DMS79 treated with DMSO at 0.1 percent for 48 hours (cell line): ENCODE data around the gene LYPD4.

Experiments
- DNase-seq: peaks from one replicate; lab custom pipeline; 2025; lab: John Stamatoyannopoulos, UW

The LYPD4 gene

DNA sequence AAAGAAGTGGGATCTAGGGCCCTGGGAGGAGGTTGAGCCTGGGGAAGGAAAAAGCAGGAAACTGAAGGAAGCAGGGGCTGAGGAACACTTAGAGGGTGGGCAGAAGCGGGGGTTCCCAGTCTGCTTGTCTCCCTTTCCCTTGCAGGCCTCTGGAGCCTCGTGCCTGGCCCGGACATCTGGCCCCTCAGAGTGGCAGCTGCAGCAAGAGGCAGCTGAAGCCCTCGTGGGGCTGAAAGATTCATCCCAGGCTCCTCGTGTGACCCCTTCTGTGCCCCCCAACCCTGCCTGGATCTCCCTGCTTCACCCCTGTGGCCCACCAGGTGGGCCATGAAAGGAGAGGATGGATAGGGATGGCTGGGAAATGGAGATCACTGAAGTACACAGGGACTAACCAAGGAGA lies 5.9 kb upstream of the LYPD4 start:
- no peak for DNase-seq

DNA sequence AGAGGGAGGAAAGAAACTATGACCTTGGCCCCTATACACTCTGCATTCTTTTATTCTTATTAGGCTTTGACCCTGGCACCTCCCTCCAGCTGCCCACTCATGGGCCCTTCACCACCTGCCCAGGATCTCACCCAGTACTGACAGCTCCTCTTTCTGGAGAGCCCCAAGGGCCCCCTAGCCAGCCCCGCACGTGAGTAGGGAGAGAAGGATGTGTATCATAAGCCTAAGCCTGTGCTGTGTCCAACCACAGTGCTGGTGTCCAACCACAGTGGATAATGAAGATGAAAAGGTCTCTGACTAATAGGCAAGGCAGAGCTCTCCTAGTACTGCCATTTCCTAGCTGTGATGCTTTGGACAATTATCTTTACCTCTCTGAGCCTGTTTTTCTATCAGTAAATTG lies 4.6 kb upstream of the LYPD4 start:
- DNase-seq = no peak

DNA sequence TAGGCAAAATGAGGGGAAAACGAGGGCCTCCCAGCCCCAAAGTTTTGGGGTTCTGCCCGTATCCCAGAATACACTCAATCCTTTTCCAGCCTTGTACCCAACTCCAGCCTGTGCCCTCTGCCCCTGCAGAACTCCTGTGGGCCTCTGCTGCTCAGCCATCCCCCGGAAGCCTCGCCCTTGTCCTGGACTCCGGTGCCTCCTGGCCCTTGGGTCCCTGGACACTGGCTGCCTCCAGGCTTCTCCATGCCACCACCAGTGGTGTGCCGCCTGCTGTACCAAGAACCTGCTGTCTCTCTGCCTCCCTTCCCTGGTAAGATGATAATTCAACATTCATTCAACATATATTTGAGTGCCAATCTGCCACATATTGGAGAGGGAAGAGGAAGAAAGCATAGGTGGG lies 4.2 kb upstream of the LYPD4 start:
- DNase-seq = no peak

DNA sequence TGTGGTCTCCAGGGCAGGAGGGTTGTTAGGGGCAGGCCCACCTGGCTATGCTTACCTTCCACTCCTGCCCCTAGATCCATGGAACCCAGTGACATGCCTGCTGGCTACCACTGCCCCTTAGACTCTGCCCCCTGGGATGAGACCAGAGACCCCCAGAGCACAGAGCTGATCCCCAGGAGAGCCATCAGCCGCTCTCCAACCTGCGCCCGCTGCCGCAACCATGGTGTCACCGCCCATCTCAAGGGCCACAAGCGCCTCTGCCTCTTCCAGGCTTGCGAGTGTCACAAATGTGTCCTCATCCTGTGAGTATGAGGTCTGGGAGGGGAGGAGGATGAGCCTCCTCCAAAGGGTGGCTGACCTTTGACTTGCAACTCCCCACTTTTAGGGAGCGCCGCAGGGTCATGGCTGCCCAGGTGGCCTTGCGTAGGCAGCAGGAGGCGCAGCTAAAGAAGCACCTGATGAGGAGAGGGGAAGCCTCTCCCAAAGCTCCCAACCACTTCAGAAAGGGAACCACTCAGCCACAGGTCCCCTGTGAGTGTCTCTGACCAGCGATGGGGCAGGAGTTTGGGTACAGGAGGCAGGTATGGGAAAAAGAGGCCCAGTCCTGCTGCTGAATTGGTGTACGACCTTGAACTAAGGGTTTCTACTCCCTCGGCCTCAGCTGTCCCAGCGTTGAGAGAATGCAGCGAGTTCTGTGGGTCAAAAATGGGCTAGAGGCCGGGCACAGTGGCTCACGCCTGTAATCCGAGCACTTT lies 3.0 kb upstream of the LYPD4 start:
- no peak for DNase-seq

DNA sequence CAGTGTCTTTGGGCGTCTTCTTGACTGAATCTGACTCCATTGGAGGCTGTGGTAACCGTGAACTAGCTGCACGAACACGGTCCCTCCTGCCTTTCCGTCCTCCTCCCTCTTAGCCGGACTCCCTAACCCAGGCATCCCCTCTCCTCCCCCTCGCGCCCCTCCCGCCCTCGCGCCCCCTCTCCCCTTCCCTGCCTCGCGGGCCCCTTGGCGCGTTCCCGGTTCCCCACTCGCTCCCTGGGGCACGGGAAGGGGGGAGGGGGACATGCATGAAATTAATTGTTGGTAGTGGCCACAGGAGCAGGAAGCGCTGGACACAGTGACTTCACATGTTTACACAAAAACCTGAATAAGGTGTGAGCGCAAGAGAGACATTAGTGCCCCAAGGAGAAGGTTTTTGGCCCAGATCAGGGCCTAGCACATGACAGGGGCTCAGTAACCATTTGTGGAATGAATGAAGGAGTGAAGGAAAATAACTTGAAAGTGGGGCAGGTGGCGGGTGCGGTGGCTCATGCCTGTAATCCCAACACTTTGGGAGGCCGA lies 638 bp upstream of the LYPD4 start:
- no peak for DNase-seq

DNA sequence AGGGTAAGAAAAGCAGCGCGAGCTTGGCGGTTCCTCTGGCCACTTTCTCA lies 343 bp upstream of the LYPD4 start, which contains the start of gene DMRTC2:
DMRTC2 (plus strand) TSS at position 42 of the 50 bp plus-strand sequence. CDS start 2,387 bp downstream, outside the sequence.
- no peak for DNase-seq

DNA sequence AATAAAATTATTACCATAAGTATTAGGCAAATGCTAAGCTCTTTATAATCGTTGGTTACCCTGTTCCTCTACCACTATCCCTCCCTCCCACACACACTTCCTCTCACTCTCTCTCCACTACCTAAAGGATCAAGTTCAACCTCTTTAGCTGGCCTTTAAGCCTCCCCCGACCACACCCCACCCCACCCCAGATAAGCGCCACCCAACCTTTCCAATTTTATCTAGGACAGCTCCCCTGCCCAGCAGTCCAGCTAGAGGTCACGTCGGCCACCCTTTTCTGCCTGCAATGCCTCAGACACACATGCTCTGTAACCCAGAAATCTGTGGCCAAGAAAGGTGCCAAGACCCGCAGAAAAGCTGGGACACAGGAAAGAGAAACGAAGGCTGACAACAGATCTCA lies 1.1 kb downstream of the LYPD4 start:
- no peak for DNase-seq

DNA sequence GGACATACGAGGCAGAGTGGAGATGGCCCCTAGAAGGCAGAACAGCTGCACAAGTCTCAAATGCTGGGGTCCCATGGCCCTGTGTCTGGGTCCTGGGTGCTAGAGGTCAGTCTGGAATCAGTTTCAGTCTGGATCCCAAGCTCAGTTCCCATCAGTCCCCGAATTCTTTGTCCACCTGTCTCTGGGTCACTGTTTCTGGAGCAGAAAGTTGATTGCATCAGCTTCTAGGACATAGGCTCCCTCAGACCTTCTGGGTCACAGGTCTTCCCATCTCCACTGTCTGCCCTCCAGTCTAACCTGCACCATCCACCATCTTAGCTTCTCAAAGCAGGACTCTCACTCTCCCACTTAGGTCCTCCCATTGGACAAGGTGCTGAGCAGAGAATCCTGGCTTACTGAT lies 5.3 kb downstream of the LYPD4 start:
- no peak for DNase-seq

DNA sequence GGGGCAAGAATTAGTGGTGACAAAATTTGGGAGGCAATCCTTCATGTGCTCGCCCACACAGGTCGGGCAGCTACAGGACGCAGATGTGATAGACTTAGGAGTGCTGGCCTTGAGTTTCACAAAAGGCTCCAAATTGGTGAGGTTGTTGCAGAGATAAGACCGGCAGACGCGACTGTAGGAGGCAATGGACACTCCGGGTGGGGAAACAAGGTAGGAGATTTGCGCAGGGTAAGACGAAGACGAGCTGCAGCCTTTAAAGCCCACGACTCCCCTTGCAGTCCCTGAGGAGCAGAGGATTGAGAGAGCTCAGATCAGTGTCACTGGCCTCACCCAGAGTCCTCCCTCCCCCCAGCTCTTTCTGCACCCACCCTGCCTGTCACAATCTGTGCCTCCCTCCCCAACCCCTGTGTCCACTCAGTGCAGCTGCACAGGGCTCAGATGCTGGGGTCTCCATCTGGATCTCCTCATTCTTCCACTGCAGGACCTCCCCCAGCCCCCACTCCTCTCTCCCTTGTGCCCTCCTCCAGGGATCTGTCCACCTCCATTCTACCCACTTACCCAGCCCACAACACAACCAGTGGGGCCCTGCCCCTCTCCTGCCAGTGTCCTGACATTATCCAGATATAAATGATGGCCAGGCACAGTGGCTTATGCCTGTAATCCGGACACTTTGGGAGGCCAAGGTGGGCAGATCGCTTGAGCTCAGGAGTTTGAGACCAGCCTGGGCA lies 6.3 kb downstream of the LYPD4 start:
- no peak for DNase-seq

DNA sequence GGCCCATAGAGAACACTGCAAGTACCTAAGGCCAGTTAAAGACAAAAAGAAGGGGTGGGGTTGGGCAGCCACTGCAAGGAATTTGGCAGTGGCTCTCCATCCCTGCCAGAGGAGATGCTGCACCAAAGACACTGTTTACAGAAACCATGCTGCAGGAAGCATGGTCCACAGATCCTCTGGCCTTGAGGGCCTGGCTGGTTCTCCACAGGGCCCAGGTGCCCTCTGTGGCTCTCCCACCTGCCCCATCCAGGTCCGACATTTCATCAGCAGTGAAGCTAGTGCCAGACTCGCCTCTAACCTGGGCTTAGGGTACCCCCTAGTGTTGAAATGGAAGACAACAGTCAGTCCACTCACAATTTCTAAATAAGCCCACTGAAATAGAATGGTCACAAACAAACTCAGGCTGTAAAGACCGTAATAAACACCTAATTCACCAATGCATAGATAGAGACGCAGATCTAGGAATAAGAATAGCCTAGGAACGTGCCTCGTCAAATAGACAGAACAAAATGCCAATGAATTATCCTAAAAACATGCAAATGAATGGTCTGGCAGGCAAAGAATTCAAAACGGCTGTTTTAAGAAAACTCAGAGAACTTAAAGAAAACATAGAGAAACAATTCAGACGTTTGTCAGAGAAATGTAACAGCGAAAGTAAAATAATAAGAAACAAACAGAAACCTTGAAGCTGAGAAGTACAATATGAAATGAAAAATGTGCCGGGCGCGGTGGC lies 23.3 kb downstream of the LYPD4 start:
- peak; percentile 87 for DNase-seq

DNA sequence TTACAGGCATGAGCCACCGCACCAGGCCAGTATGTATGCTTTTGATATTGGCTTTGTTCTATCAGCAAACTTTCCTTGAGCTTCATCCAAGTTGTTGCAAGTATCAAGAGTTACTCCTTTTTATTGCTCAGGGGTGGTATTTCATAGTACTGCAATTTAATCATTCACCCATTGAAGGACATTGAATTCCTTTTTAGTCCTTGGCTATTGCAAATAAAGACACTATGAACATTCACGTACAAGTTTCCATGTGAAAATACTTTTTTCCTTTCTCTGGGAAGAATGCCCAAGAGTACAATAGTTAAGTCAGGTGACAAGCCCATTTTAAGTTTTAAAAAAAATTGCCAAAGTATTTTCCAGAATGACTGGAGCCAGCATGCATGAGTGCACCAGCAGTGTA lies 27.7 kb downstream of the LYPD4 start:
- peak; percentile 9 for DNase-seq

DNA sequence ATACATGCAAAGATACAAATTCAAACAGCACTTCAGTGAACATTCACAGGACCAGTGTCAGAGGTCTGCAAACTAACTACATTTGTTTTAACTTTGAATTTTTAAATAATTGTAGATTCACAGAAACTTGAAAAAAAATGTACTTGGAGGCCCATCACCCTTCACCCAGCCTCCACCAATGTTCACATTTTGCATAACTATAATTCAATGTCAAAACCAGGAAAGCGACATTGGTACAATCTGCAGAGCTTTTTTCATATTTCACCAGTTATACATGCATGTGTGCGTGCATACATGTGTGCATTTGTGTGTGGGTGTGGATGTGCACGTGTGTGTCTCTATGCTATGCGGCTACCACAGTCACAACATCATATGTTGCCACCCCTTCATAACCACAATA lies 29.2 kb downstream of the LYPD4 start:
- DNase-seq = no peak

DNA sequence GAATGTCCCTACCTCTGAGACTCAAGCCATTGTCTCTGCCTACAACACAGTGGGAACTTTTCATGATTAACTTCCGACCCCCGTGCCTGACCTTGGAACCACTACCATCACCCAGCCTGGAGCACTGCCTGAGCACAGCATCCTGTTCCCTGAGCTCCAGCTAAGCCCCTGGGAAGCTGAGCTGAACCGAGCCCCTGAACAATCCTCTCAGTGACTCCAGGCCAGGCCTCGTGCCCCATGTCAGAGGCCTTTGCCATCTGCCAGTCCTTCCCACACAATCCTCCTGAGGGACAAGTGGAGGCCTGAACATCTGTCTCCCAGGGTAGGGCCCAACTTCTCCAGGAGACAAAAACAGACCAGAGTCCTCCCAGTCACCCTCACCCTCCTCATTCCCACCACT lies 30.6 kb downstream of the LYPD4 start:
- DNase-seq = no peak

DNA sequence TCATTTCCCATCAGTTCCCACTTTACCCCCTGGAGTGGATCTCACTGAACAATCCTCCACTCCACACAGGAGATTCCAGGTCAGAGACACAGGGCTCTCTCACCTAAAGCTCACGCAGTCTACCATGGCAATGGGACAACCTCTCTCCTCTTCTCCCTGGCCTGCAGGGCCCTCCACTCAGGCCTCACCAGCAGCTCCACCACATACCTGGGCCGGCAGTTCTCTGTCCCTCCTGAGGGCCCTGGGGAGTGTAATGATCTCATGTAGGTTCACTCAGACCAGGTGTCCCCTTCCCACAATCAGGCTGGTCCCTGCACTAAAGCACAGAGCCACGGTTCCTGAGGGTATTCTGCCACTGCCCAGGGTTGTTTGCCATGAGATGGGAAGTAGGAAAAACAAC lies 32.5 kb downstream of the LYPD4 start:
- DNase-seq = no peak

DNA sequence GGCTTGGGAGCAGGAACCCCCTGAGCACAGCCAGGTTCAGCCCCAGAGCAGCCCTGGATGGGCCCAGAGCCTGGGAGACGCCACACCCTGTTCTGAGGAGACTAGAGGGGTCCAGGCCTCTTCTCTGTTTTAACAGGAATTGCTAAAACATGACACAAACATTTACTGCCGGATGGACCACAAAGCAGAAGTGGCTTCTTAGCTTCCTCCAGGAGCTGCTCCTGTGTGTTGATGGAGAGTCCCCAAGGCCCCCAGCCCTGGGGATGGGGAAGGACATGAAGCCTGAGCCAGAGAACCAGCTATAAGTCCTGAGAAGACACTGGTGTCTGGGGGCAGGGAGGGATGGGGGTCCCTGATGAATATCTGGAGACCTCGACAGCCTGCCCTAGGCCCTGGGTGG lies 33.4 kb downstream of the LYPD4 start:
- DNase-seq = no peak

DNA sequence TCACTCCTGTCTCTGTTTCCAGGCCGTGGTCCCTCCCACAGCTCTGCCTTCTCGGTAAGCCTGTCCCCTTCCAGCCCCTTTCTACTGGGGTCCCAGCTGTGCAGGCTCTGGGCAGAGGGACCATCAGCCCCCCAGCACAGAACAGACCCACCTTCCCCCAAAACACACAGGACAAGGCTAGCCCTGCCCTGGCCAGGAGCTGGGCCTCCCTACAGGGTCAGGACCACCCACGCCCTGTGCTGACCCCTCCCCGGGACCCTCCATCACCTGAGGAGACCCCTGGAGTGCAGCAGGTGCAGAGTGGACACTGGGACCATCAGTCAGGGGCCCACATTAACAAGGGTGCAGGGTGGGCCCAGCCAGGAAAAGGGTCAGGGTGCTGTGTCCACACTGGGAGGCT lies 34.2 kb downstream of the LYPD4 start:
- no peak for DNase-seq

DNA sequence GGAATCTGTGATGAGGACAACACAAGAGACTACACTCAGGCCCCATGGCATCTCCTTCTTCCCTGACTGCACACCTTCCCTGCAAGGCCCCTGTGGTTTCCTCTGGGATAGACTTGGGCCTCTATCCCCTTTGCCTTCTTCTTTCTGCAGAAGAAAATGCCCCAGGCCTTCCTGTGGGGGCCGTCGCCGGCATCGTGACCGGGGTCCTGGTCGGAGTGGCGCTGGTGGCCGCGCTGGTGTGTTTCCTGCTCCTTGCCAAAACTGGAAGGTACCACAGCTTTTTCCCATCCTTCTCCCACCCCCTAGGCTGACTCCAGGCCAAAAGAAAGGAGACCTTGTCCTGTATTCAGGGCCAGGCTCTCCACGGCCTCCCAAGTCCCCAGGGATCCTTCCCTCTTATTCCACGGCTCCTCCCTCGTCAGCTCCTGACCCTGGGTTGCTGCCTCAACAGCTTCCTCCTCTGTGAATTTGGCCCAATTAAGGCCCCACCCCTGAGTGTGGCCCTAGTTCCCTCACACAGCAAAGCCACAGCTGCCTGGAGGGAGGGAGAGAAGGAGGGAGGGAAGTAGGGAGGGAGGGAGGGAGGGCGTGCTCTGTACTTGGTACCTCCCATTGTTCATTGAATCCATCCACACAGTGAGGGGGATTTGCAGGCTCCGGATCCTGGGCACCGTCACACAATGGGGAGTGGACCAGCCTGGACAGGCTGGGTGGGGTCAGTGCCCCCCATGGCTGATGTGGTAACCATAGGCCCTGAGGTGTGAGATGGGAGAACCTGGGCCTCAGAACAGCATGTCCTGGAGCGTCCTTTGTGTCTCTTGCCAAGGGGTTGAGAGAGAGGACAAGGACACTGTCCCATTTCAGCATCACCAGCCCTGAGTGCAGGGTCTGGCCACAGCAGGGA lies 35.6 kb downstream of the LYPD4 start:
- no peak for DNase-seq

DNA sequence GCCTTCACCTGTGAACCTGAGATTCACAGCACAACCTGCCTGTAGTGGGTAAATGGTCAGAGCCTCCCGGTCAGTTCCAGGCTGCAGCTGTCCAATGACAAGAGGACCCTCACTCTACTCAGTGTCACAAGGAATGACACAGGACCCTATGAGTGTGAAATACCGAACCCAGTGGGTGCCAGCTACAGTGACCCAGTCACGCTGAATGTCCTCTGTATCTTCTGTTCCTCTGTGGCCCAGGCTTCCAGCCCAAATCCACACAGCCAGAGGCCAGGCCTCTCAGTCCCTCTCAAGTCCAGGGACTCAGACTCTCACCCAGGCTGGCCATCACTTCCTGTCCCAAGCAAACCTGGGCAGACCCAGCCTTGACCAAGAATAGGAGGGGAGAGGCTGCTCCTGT lies 37.3 kb downstream of the LYPD4 start:
- no peak for DNase-seq

DNA sequence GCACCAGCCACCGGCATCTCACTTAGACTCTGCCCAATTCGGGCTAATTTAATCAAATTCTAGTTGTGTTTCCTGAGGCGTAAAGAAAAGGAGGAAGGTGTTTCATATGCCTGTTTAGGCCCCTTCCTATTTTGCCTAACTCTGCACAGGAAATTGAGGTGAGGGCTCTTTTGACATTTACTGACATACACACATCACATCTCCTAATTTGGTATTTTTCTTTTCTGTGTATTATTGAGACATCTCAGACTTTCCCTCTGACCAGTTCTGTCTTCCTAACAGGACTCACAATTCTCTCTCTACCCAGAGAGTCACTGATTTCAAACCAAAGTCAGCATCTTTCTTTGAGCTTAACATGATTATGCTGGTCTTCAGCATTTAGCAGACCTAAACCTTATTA lies 40.1 kb downstream of the LYPD4 start:
- DNase-seq = no peak

DNA sequence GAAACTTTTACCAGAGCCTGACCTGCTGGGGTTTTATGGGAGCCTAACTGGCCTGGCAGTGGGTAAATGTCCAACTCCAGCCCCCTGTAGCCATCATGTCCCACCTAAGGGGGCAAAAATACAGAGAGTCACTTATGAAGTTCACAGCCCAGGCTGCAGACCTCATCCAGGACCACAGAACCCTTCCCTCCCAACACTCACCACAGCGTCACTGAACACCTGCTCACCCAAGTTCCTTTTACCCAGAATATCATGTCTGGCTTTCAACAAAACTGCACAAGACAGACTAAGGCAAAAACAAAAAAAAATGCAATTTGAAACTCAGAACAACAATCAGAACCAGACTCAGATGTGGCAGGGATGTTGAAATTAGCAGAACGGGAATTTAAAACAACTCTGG lies 41.7 kb downstream of the LYPD4 start:
- DNase-seq = no peak

DNA sequence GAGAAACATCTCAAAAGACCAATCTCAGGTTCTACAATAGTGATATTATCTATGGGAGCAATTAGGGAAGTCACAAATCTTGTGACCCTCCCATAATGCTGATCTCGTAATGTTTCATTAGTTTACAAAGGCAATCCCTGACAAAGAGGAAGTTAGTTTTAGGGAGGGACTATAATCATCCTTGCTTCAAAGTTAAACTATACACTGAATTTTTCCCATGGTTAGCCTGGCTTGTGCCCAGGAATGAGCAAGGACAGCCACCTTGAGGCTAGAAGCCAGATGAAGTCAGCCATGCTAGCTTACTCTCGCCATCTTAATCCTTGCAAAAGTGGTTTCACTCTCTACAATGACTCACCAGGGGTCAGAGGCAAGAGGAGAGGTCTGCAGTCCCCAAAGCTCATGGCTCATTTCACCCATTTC lies 42.7 kb downstream of the LYPD4 start:
- peak; percentile 32 for DNase-seq

DNA sequence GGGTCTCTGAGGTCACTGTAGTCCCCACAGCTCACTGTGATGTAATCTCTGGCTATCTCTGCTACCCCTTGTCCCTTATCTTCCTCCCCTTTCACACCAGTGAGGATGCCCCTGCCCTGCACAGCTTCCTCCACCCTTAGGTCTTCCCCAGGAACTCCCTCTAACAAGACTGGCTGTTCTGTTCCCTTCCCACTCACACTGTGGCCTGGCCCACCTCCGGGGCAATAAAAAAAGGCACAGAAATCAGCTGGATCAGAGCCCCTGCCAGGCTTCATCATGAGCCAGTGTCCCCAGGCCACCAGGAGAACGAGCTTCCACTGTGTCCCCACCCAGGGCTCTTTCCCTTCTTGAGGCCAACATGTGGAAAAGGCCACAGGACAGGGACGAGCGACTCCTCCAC lies 43.5 kb downstream of the LYPD4 start:
- DNase-seq = no peak
